Muscle layer of colon (tissue), 2 donors: ENCODE data around the gene STRBP.
"Not testable (repeated sequence)": the region's sequence is repeated elsewhere in the genome, so short reads cannot be mapped to it uniquely, and the experiment has no call there.

Experiments used
- H3K27ac ChIP-seq: one replicate; pipeline ENCODE4 v1.7.0; 2013; ENCODE audit warnings: low read depth, mild to moderate bottlenecking, low read length, moderate library complexity
- H3K27me3 ChIP-seq, 2 donors: one replicate each; pipeline ENCODE4 v1.7.0; 2013; ENCODE audit warnings: low read length in 2 of 2, mild to moderate bottlenecking in 2 of 2; ENCODE audit not compliant: insufficient read depth in 2 of 2, control insufficient read depth in 1 of 2
- H3K36me3 ChIP-seq: one replicate; pipeline ENCODE4 v1.7.0; 2013; ENCODE audit warnings: mild to moderate bottlenecking, low read length; ENCODE audit not compliant: insufficient read depth
- H3K4me1 ChIP-seq: one replicate; pipeline ENCODE4 v1.7.0; 2013; ENCODE audit warnings: mild to moderate bottlenecking, low read length; ENCODE audit not compliant: insufficient read depth
- H3K4me3 ChIP-seq, 2 donors: one replicate each; pipeline ENCODE4 v1.7.0; 2013; ENCODE audit warnings: low read length in 2 of 2, low read depth in 1 of 2, mild to moderate bottlenecking in 1 of 2, moderate library complexity in 1 of 2
- H3K9ac ChIP-seq: one replicate; pipeline ENCODE4 v1.7.0; 2013; ENCODE audit warnings: low read length
- H3K9me3 ChIP-seq: one replicate; pipeline ENCODE4 v1.7.0; 2013; ENCODE audit warnings: mild to moderate bottlenecking, low read length
- donor health status: abdominal sarcoma.
- donor health status: Adenocarcinoma of cecum.

STRBP gene

DNA sequence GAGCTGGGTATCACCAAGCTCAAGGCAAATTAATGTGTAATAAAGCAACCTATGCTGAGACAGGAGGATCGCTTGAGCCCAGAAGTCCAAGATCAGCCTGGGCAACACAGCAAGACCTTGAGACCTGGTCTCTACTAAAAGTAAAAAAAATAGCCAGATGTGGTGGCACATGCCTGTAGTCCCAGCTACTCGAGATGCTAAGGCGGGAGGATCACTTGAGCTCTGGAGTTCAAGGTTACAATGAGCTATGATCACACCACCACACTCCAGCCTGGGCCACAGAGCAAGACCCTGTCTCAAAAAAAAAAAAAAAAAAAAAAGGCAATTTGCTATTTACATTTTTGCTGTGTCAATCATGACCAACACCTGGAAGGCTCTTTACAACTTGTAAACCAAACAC is 5.2 kb downstream of the STRBP start:
- H3K9me3 ChIP-seq, result no peaks in the 10 kb centered on the region
- no peaks in the 10 kb centered on the region for H3K36me3 ChIP-seq
- peaks cover 12% of the 10 kb centered on the region for H3K4me1 ChIP-seq
- H3K9ac ChIP-seq, result no peak overlapping the region
- H3K4me3 ChIP-seq, result no peak overlapping the region
- no peak overlapping the region for H3K27ac ChIP-seq
- no peaks in the 10 kb centered on the region for H3K27me3 ChIP-seq

DNA sequence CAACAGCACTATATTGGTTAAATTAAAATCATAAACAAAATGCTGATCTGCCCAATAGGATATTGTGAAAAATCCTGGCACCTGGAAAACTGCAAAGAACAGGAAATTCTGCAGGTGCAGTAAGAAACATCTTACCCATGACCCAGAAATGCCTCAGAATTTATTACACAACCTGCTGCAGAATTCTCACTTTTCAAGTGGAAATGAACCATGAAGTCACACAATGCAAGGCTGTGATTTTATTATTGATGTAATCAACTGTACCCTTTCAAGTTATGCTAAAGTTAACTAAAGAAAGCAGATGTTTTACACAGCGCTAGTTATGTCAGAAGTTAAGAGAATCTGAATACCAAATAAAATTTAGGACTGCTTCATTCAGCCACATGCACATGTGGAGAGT is 6.0 kb downstream of the STRBP start:
- Histone ChIP-seq H3K9ac (no peak overlapping the region), H3K27me3 (no peaks in the 10 kb centered on the region), H3K4me3 (no peak overlapping the region), H3K27ac (no peak overlapping the region), H3K4me1 (peaks cover 8% of the 10 kb centered on the region), H3K36me3 (no peaks in the 10 kb centered on the region), H3K9me3 (no peaks in the 10 kb centered on the region)

DNA sequence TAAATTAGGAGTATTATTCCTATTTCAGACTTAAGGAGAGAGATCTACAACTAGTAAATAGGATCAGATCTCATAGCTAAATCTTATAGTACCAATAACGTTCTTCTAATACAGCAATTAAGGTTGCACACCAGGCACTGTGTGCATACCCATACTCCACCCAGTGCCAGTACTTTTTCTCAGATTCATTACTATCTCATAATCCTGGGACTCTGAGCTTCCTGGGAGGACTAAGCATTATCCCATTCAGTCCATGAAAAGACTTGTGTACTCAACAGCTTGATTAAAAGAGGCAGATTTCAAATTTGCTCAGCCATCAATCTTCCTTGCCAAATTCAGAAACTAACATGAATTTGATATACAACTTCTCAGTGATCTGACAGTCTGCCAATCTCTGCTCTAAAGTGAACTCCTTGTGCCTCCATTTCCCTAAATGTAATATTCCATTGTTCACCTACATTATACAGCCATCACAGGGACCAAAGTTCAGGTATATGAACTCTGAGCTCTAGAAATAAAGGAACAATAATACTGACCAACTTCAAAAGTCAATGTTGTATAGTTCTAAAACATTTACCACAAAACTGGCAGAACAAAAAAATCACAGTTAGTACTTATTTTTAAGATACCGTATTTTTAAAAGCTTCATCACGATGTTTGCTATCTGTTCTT is 7.2 kb downstream of the STRBP start:
- no peak overlapping the region for H3K27ac ChIP-seq
- no peak overlapping the region for H3K4me3 ChIP-seq
- no peaks in the 10 kb centered on the region for H3K36me3 ChIP-seq
- no peaks in the 10 kb centered on the region for H3K27me3 ChIP-seq
- H3K9me3 ChIP-seq, result no peaks in the 10 kb centered on the region
- H3K4me1 ChIP-seq, result no peaks in the 10 kb centered on the region
- H3K9ac ChIP-seq, result no peak overlapping the region

DNA sequence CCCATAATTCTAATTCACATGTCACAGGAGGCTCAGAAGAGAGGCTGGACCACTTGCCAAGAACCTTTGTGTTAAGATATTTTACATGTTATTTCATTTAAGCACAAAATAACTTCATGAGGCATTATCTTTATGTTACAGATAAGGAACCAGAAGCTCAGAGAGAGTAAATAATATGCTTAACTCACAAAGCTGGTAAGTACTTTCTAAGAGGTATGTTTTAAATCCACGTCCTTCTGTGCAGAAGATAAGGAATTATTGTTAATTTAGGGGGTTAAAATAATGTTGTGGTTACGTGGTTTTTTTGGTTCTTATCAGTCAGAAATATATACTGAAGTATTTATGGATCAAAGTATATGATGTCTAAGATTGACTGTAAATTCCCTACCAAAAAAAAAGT is 8.0 kb downstream of the STRBP start:
- Histone ChIP-seq H3K4me3 (no peak overlapping the region), H3K9ac (no peak overlapping the region), H3K36me3 (no peaks in the 10 kb centered on the region), H3K9me3 (no peaks in the 10 kb centered on the region), H3K27ac (no peak overlapping the region), H3K27me3 (no peaks in the 10 kb centered on the region), H3K4me1 (no peaks in the 10 kb centered on the region)

DNA sequence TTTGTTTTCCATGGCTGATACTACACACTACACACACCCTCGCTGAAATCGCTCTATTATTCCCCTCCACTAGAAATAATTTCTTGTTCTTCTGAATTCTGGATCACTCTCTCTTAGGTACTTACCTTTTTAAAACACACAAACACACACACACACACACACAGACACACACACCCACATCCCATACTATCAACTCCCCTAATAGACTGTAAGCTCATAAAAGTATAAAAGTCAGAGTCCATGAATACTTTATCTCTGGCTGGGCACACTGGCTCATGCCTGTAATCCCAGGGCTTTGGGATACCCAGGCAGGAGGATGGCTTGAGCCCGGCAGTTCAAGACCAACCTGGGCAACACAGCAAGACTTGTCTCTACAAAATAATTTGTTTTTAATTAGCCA is 11.1 kb downstream of the STRBP start:
- Histone ChIP-seq H3K36me3 (no peaks in the 10 kb centered on the region), H3K27ac (no peak overlapping the region), H3K27me3 (no peaks in the 10 kb centered on the region), H3K9me3 (no peaks in the 10 kb centered on the region), H3K4me3 (no peak overlapping the region), H3K4me1 (no peaks in the 10 kb centered on the region), H3K9ac (no peak overlapping the region)

DNA sequence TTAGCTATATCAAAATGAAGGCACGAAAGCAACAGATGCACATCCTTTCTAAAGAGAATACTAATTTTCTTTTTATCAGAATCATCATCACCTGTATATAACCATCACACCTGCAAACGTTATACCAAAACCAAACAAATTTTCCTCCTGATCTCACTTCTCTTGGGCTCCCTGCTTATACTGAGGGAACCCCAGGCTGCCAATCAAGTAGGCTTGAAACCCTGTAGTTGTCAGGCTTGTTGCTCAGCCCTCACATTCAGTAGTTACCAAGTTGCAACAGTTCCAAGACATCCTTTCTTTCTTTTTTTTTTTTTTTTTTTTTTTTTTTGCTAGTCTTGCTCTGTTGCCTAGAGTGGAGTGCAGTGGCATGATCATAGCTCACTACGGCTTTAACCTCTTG is 12.7 kb downstream of the STRBP start:
- Histone ChIP-seq H3K4me3 (no peak overlapping the region), H3K9me3 (no peaks in the 10 kb centered on the region), H3K4me1 (no peaks in the 10 kb centered on the region), H3K27me3 (no peaks in the 10 kb centered on the region), H3K9ac (no peak overlapping the region), H3K36me3 (no peaks in the 10 kb centered on the region), H3K27ac (no peak overlapping the region)

DNA sequence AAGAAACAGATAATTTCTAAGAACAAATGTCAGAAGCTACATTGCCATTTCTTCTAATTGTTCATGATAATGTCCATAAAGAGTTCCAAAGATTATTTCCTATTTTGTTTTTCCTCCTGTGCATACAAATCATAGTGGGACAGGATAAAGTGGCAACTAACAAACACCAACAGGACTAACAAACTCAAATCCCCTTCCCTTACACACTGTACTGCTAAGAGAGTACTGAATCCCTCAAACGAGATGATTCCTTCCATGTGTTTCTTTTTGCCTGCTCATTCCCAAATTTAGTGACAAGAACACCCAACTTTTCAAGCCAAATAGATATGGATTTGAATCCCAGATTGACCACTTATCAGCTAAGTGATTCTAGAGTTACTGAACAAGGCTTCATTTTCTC is 15.2 kb downstream of the STRBP start:
- Histone ChIP-seq H3K27me3 (no peaks in the 10 kb centered on the region), H3K36me3 (no peaks in the 10 kb centered on the region), H3K9ac (no peak overlapping the region), H3K4me3 (no peak overlapping the region), H3K9me3 (no peaks in the 10 kb centered on the region), H3K4me1 (no peaks in the 10 kb centered on the region), H3K27ac (no peak overlapping the region)

DNA sequence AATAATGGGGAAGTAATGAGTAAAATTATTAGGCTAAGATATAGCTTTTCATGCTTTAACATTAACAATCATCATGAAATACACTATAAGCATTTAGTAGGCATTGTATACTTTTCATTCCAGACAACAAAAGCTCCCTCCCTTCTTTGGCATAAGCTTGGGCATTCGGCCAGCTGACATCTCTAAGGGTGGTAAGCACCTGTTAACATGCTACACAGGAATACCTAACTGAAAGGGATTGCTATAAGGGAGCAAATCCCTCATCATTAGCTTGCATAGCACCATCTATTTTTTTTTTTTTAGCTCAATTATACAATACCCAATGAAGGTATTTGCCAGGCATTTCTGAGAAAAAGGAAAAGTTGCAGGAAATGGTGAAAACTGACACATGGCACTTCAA is 16.6 kb downstream of the STRBP start:
- H3K36me3 ChIP-seq, result no peaks in the 10 kb centered on the region
- H3K27me3 ChIP-seq, result no peaks in the 10 kb centered on the region
- no peak overlapping the region for H3K4me3 ChIP-seq
- H3K9me3 ChIP-seq, result no peaks in the 10 kb centered on the region
- no peak overlapping the region for H3K27ac ChIP-seq
- H3K9ac ChIP-seq, result no peak overlapping the region
- H3K4me1 ChIP-seq, result peaks cover under 1% of the 10 kb centered on the region

DNA sequence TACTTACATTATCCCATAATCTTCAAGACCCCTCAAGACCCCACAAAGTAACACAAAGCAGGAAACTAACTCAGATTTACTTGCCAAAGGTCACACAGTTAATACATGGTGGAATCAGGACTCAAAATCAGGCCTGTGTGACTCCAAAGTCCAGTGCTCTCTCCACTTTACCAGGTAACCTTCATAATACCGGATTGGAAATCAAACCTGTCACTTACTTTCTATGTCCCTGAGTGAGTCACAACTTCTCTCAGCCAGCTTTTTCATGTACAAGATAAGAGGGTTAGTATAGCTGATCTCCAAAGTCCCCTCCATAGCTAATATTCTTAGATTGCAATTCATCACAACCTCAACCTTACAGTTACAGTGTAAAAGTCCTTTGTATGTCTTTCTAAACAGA is 17.1 kb downstream of the STRBP start:
- Histone ChIP-seq H3K9me3 (no peaks in the 10 kb centered on the region), H3K27ac (no peak overlapping the region), H3K27me3 (no peaks in the 10 kb centered on the region), H3K4me3 (no peak overlapping the region), H3K9ac (no peak overlapping the region), H3K4me1 (peaks cover 4% of the 10 kb centered on the region), H3K36me3 (no peaks in the 10 kb centered on the region)

DNA sequence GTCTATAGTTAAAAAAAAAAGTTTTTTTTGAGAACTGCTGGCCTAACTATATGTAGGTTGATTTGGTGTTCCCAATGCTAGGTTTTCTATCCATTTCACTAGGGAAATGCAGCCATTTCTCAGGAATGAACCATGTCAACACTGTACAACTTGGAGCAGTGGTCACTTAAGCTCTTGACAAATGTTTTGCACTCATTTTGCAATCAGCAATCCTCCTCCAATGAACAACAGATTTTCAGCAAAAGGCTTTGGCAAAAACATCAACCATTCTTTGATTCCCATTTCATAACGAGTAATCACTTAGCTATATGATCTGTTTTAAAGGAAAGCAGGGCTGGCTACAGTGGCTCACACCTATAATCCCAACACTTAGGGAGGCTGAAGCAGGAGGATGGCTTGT is 17.9 kb downstream of the STRBP start:
- no peak overlapping the region for H3K4me3 ChIP-seq
- H3K9me3 ChIP-seq, result no peaks in the 10 kb centered on the region
- no peaks in the 10 kb centered on the region for H3K27me3 ChIP-seq
- H3K27ac ChIP-seq, result no peak overlapping the region
- H3K4me1 ChIP-seq, result peaks cover 5% of the 10 kb centered on the region
- H3K36me3 ChIP-seq, result no peaks in the 10 kb centered on the region
- H3K9ac ChIP-seq, result no peak overlapping the region

DNA sequence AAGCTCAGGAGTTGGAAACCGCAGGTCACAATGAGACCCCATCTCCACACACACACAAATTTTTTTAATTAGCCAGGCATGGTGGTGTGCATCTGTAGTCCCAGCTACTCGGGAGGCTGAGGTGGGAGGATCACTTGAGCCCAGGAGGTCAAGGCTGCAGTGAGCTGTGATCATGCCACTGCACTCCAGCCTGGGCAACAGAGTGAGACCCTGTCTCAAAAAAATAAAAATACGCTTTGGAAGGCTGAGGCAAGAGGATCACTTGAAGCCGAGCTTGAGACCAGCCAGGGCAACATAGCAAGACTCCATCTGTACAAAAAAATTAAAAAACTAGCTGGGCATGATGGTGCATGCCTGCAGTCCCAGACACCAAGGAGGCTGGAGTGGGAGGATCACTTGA is 19.2 kb downstream of the STRBP start:
- H3K36me3 ChIP-seq, H3K4me3 ChIP-seq, H3K27me3 ChIP-seq, H3K4me1 ChIP-seq, H3K27ac ChIP-seq, H3K9me3 ChIP-seq, H3K9ac ChIP-seq: not testable (repeated sequence)

DNA sequence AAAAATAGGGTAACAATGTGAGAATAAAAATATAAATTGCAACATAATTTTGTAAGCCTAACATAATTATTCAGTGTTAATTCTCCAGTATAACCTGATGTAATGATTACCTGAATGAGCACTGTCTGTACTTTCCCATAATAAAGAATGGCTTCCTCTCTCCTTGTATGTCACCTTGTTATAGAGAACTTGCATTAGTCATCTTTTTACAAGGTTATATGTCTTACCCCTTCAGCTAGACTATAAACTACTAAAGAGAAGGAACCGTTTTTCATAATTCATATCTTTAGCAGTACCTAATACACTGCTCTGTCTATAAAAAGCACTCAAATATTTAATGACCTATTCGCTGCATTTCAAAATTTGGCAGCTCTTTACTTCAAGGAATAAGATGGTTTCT is 19.8 kb downstream of the STRBP start:
- Histone ChIP-seq H3K4me3 (no peak overlapping the region), H3K9me3 (no peaks in the 10 kb centered on the region)

More for the DNA sequence above, 19.8 kb downstream of the STRBP start:
- peaks cover 5% of the 10 kb centered on the region for H3K4me1 ChIP-seq
- H3K27ac ChIP-seq, result no peak overlapping the region
- H3K9ac ChIP-seq, result no peak overlapping the region
- H3K36me3 ChIP-seq, result no peaks in the 10 kb centered on the region
- no peaks in the 10 kb centered on the region for H3K27me3 ChIP-seq
